CD4-positive, alpha-beta T cell treated with Interleukin-4 for 4 hours (primary cell): ENCODE data around the gene SLX1A.
"Not testable (repeated sequence)": the region's sequence is repeated elsewhere in the genome, so short reads cannot be mapped to it uniquely, and the experiment has no call there.

Experiments
- DNase-seq: peaks from one replicate; pipeline ENCODE4 v3.0.0-alpha.2; 2020

The SLX1A gene

DNA sequence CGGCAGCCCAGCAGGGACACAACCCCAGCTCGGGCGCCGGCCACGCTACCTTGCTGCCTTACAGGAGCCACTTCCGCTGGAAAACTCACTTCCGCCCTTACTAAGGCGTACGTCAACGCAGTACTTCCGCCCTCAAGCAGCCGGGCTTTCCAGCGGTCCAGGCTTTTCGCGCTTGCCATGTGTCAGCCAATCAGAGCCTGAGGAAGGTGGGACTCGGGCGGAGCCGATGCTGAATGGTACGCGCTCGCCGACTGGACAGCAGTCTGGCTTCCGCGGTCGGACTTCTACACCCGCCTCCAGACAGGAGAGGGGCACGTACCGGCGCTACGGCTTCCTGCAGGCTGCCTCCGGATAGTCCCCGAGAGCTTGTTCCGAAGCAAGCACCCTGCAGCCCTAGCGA, at the start of gene SLX1A, which contains the start of gene BOLA2B:
Gene SLX1A (plus strand): TSS at position 261 of the 400 bp plus-strand sequence. CDS start 210 bp downstream, outside the sequence.
Gene BOLA2B (minus strand): TSS at position 52 of the 400 bp plus-strand sequence. CDS start 71 bp downstream, outside the sequence.
- not testable (repeated sequence) for DNase-seq

DNA sequence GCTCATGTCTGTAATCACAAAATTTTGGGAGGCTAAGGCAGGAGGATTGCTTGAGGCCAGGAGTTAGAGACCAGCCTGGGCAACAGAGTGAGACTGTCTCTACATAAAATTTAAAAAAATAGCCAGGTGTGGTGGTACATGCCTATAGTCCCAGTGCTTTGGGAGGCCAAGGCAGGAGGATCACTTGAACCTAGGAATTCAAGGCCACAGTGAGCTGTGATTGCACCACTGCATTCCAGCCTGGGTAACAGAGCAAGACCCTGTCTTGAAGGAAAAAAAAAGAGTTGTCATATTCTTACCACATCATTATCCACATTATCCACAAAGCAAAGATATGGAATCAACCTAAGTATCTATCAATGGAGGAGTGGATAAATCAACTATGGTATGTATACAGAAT, 49.7 kb upstream of the SLX1A start:
- no peak for DNase-seq

DNA sequence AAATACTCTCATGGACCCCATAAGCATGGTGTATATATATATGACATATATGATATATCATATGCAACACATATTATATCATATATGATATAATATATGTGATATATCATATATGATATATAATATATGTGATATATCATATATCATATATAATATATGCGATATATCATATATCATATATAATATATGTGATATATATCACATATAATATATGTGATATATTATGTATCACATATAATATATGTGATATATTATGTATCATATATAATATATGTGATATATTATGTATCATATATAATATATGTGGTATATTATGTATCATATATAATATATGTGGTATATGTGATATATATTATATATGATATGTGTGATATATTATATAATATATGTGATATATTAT, 48.8 kb upstream of the SLX1A start:
- no peak for DNase-seq

DNA sequence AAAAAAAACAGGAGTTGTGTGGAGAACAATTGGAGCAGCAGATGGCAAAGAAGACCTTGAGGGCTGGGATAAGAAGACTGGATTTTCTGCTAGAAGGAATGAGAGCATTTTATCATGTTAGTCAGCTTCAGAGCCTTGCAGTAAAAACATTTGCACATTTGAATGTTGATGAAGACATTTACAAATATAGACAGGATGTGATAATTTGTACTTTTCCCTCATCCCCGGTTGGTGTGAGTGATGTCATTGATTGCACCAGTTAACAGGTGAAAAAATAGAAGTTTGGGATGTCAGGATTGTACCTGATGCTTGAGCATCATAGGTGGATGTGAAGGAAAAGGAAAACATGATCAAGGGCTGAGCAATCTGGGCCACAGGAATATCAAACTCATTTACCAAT, 48.0 kb upstream of the SLX1A start:
- no peak for DNase-seq

- no peak for DNase-seq
Observed at GRCh38 chr16:30147843-30148510, 45.7 kb upstream of the SLX1A start.

DNA sequence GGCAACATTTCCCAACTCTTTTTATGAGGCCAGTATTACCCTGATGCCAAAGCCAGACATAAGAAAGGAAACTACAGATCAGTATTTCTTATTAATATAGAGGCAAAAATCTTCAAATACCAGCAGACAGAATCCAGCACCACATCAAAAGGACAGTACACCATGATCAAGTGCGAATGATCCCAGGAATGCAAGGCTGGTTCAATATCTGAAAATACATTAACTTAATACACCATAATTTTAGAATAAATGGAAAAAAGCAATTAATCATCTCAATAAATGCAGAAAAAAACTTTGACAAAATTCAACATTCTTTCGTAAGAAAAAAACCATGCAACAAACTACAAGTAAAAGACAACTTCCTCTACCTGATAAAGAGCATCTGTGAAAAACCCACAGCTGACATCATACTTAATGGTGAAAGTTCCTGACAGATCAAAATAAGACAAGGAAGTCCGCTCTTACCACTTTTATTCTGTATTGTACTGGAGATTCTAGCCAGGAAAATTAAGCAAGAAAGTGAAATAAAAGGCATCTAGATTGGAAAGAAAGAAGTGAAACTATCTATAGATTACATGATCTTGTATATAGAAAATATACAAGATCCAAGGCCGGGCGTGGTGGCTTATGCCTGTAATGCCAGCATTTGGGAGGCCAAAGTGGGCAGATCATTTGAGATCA, 44.3 kb upstream of the SLX1A start:
- no peak for DNase-seq

DNA sequence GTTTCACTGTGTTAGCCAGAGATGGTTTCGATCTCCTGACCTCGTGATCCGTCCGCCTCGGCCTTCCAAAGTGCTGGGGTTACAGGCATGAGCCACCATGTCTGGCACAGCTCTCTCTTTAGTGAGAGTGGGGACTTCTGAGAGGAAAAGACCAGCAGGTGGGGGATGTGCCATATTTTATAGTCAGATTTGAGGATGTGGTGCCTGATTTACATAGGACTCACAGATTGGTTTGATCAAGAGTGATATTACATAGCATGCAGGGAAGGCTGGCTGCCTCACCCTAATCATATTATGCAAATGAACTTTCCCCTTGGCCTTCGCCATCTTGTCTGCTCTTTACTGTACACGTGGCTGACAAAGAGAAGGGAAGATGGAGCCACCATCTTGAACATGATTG, 42.6 kb upstream of the SLX1A start:
- DNase-seq, result no peak

DNA sequence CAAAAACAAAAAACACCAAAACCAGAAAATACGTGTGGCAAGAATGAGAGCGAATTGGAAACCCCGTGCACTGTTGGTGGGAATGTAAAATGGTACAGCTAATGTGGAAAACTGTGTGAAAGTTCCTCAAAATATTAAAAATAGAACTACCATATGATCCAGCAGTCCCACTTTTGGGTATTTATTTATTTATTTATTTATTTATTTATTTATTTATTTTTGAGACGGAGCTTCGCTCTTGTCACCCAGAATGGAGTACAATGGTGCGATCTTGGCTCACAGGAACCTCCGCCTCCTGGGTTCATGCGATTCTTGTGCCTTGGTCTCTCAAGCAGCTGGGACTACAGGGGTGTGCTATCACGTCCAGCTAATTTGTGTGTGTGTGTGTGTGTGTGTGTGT, 41.2 kb upstream of the SLX1A start:
- no peak for DNase-seq

GRCh38 chr16:30155188-30155587, 38.5 kb upstream of the SLX1A start:
- DNase-seq, result no peak

GRCh38 chr16:30157214-30157613, 36.5 kb upstream of the SLX1A start:
- no peak for DNase-seq

GRCh38 chr16:30163538-30163937, 30.1 kb upstream of the SLX1A start:
- DNase-seq, result no peak

- DNase-seq, result peak; percentile 34
Observed at GRCh38 chr16:30166202-30166902, 27.3 kb upstream of the SLX1A start.

DNA sequence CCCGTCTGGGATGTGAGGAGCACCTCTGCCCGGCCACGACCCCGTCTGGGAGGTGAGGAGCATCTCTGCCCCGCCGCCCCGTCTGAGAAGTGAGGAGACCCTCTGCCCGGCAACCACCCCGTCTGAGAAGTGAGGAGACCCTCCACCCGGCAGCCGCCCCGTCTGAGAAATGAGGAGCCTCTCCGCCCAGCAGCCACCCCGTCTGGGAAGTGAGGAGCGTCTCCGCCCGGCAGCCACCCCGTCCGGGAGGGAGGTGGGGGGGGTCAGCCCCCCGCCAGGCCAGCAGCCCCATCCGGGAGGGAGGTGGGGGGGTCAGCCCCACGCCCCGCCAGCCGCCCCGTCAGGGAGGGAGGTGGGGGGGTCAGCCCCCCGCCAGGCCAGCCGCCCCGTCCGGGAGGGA, 24.9 kb upstream of the SLX1A start:
- not testable (repeated sequence) for DNase-seq

DNA sequence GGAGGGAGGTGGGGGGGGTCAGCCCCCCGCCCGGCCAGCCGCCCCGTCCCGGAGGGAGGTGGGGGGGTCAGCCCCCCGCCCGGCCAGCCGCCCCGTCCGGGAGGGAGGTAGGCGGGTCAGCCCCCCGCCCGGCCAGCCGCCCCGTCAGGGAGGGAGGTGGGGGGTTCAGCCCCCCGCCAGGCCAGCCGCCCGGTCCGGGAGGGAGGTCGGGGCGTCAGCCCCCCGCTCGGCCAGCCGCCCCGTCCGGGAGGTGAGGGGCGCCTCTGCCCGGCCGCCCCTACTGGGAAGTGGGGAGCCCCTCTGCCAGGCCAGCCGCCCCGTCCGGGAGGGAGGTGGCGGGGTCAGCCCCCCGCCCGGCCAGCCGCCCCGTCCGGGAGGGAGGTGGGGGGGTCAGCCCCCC, 24.3 kb upstream of the SLX1A start:
- not testable (repeated sequence) for DNase-seq

GRCh38 chr16:30170145-30170544, 23.5 kb upstream of the SLX1A start:
- DNase-seq, result not testable (repeated sequence)

GRCh38 chr16:30173054-30173453, 20.6 kb upstream of the SLX1A start:
- no peak for DNase-seq

- DNase-seq, result not testable (repeated sequence)
Observed at GRCh38 chr16:30176876-30177275, 16.8 kb upstream of the SLX1A start.

GRCh38 chr16:30179195-30179594, 14.5 kb upstream of the SLX1A start:
- no peak for DNase-seq

DNA sequence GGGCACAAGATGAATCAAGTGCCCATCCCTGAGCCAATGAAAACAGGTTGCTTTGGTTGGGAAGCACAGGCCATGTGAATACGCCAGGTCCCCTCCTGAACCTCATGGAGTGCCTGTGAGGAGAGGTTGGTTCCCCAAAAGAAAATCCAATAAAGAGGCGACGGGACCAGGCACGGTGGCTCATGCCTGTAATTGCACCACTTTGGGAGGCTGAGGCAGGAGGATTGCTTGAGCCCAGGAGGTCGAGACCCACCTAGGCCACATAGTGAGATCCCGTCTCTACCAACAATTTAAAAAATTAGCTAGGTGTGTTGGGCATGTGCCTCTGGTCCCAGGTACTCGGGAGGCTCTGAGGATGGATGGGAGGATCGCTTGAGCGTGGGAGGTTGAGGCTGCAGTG, 13.7 kb upstream of the SLX1A start:
- no peak for DNase-seq

- DNase-seq, result no peak
Observed at GRCh38 chr16:30180741-30181140, 12.9 kb upstream of the SLX1A start.

DNA sequence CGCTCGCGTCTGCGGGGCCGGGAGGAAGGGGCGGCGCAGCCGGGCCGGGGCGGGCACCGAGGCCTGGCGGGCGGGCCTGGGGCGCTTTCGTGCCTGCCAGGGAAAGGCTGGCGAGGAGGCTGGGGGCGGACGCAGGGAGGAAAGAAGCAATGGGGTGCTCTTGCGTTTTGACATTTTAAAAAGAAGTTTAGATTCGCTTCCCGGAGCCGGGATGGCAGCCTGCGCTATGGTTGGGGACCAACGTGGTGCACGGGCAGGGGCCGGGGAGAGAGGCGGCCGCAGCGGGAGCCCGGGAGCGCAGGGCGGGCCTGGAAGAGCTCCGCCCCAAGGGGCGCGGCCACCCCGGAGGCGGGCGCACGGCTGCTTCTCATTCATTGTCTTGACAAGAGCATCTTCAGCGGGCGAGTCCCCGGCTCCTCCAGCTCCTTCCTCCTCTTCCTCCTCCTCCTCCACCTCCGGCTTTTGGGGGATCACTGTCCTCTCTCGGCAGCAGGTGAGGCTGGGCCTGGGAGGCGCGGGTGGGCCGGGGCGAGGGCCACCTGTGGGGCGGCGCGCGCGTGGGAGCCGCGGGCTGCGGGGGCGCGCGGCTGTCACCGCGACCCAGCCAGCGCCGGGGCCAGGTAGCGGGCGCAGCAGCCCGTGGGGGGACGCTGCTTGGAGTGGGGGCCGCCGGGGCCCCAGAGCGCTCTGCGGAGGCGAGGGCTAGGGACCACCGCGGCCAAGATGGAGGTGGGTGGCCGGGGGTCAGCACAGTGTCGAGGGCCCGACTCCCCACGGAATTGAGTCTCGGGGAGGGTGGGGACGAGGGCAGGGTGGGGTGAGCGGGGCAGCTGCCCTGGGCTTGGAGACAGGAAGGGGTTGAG, 10.2 kb upstream of the SLX1A start, which contains the start of gene CORO1A:
Gene CORO1A (plus strand): TSS at position 370 of the 863 bp plus-strand sequence. CDS start 1,608 bp downstream, outside the sequence.
- DNase-seq, result peak; percentile 73

DNA sequence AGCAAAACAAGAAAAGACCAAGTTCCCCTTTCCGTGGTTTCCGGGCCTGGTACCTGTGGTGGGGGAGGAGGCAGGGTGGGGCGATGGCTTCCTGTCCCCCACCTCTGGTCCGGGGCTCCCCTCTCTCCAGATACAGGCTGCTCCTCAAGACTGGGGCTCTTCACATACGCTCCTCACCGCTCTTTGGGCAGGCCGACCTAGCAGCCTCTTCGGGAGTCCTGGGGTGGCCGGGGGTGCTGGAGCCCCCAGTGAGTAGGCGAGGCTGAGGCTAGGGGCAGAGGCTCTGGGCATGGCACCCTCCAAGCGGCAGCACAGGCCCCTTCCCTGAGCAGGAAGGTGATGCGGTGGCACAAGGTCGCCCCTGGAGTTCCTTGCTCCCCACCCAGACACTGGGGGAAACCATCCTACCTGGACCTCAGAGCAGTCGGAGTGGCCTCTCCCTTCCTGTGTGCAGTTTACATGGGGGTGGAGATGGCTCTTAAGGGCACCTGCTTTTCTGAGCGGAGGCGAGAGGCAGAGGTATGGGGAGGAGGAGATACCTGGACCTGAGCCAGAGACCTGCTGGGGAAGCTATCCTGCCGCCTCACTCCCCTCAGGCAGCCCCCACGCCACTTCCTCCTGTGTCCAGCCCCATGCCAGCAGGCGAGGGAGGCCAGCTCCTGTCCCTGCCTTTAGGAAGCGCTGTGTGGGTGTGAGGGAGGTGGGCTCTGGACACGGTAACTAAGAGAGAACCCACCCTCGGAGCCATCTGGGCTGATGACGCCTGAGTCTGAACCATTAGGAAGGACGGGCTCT, 9.4 kb upstream of the SLX1A start:
- peak; percentile 88 for DNase-seq
